IMR-90 (cell line): ENCODE data around the gene BANP. TPM values are rescaled to one million over a fixed set of nuclear protein-coding genes. Genes with fewer than 3 reads are reported as not detected.
"Not testable (repeated sequence)": the region's sequence is repeated elsewhere in the genome, so short reads cannot be mapped to it uniquely, and the experiment has no call there.

Source experiments
- ATAC-seq: fragments of 200-7000 bp; cut with Tn5 transposase; 2 replicates; pipeline ENCODE4 v1.9.1; 2020; ENCODE audit warnings: low read depth, mild to moderate bottlenecking, moderate library complexity
- BruUV-seq: library from RNA; stranded (reverse); fragments of 400-500 nt; replicated peaks from 2 replicates; lab custom pipeline; 2021; lab: Mats Ljungman, UMichigan
- CTCF ChIA-PET: fragments of 300-600 bp; formaldehyde crosslinking; extraction: SDS; loops from one replicate; lab custom pipeline; 2021; ENCODE audit warnings: antibody characterized with exemption; lab: Yijun Ruan, JAX
- POLR2A ChIA-PET: fragments of 300-600 bp; sonication (Branson Sonifier 250); formaldehyde crosslinking; loops from one replicate; lab custom pipeline; 2022; ENCODE audit warnings: antibody characterized with exemption; ENCODE audit not compliant: unreplicated experiment; lab: Charles Lee
- DNase-seq: peaks from one replicate; pipeline ENCODE4 v3.0.0; 2013
- H2AFZ ChIP-seq: replicated peaks from 2 replicates; pipeline ENCODE3; 2013; ENCODE audit warnings: low read length, mild to moderate bottlenecking; ENCODE audit not compliant: poor library complexity
- H2AK5ac ChIP-seq: 2 replicates; pipeline ENCODE4 v1.6.1; 2013; ENCODE audit warnings: low read depth, low read length, inconsistent platforms
- H2AK9ac ChIP-seq: replicated peaks from 2 replicates; pipeline ENCODE3; 2013; ENCODE audit warnings: mild to moderate bottlenecking, low read depth, low read length, moderate library complexity; ENCODE audit not compliant: poor library complexity
- H2BK120ac ChIP-seq: 2 replicates; pipeline ENCODE4 v1.6.1; 2013; ENCODE audit warnings: low read depth, low read length, inconsistent platforms
- H2BK15ac ChIP-seq: 3 replicates; pipeline ENCODE4 v1.6.1; 2013; ENCODE audit warnings: low read depth, low read length, inconsistent platforms
- H2BK20ac ChIP-seq: 2 replicates; pipeline ENCODE4 v1.6.1; 2013; ENCODE audit warnings: low read depth, mild to moderate bottlenecking, inconsistent platforms, low read length, moderate library complexity
- H2BK5ac ChIP-seq: 2 replicates; pipeline ENCODE4 v1.6.1; 2013; ENCODE audit warnings: mild to moderate bottlenecking, low read depth, low read length, inconsistent platforms; ENCODE audit not compliant: poor library complexity, severe bottlenecking
- H3K14ac ChIP-seq: replicated peaks from 2 replicates; pipeline ENCODE4 v1.6.1; 2013; ENCODE audit warnings: low read depth, low read length, inconsistent platforms
- H3K18ac ChIP-seq: 2 replicates; pipeline ENCODE4 v1.6.1; 2013; ENCODE audit warnings: low read depth, low read length, control low read depth
- H3K23ac ChIP-seq: 2 replicates; pipeline ENCODE4 v1.6.1; 2013; ENCODE audit warnings: low read depth, low read length, inconsistent platforms
- H3K27ac ChIP-seq: 2 replicates; pipeline ENCODE4 v1.5.1; 2013; ENCODE audit warnings: mild to moderate bottlenecking, control low read depth, low read length; ENCODE audit not compliant: insufficient read depth
- H3K27me3 ChIP-seq: 2 replicates; pipeline ENCODE4 v1.6.1; 2013; ENCODE audit warnings: low read length; ENCODE audit not compliant: control insufficient read depth, insufficient read depth
- H3K36me3 ChIP-seq: 2 replicates; pipeline ENCODE4 v1.6.1; 2013; ENCODE audit warnings: low read length, mixed read lengths; ENCODE audit not compliant: control insufficient read depth, insufficient read depth
- H3K4ac ChIP-seq: 2 replicates; pipeline ENCODE4 v1.6.1; 2013; ENCODE audit warnings: low read depth, low read length, inconsistent platforms
- H3K4me1 ChIP-seq: 2 replicates; pipeline ENCODE4 v1.6.1; 2013; ENCODE audit warnings: low read length, mixed read lengths; ENCODE audit not compliant: control insufficient read depth, insufficient read depth
- H3K4me2 ChIP-seq: 2 replicates; pipeline ENCODE4 v1.6.1; 2013; ENCODE audit warnings: low read depth, mild to moderate bottlenecking, control low read depth, low read length, moderate library complexity
- H3K4me3 ChIP-seq: 2 replicates; pipeline ENCODE4 v1.5.1; 2013; ENCODE audit warnings: low read depth, mild to moderate bottlenecking, control low read depth, low read length, moderate library complexity; ENCODE audit not compliant: insufficient read depth
- H3K56ac ChIP-seq: 2 replicates; pipeline ENCODE4 v1.6.1; 2013; ENCODE audit warnings: low read length, inconsistent platforms; ENCODE audit not compliant: insufficient read depth; ENCODE audit errors: extremely low read depth
- H3K79me1 ChIP-seq, 2 experiments: 2 replicates each; pipeline ENCODE4 v1.6.1; 2013; ENCODE audit warnings: low read length in 2 of 2, inconsistent platforms in 1 of 2, low read depth in 1 of 2
- H3K9ac ChIP-seq: 2 replicates; pipeline ENCODE4 v1.6.1; 2013; ENCODE audit warnings: low read depth, low read length, control low read depth
- H3K9me1 ChIP-seq: 2 replicates; pipeline ENCODE4 v1.6.1; 2013; ENCODE audit warnings: low read length, inconsistent platforms; ENCODE audit not compliant: insufficient read depth
- H3K9me3 ChIP-seq: 2 replicates; pipeline ENCODE4 v1.6.1; 2013; ENCODE audit warnings: low read length; ENCODE audit not compliant: control insufficient read depth, insufficient read depth
- H4K20me1 ChIP-seq: 2 replicates; pipeline ENCODE4 v1.6.1; 2013; ENCODE audit warnings: low read length, inconsistent platforms; ENCODE audit not compliant: insufficient read depth
- H4K5ac ChIP-seq: 2 replicates; pipeline ENCODE4 v1.6.1; 2013; ENCODE audit warnings: mild to moderate bottlenecking, low read depth, low read length, control low read depth
- H4K8ac ChIP-seq, 2 experiments: 2 replicates each; pipeline ENCODE4 v1.6.1; 2013; ENCODE audit warnings: low read depth in 2 of 2, low read length in 2 of 2, control low read depth in 1 of 2, inconsistent platforms in 1 of 2
- H4K91ac ChIP-seq: 2 replicates; pipeline ENCODE4 v1.6.1; 2013; ENCODE audit warnings: low read depth, low read length, inconsistent platforms; ENCODE audit not compliant: insufficient read depth
- WGBS, 2 experiments: methylation state at CpG; one replicate each; pipeline versions ENCODE4 v1.1.5 to v1.1.7; 2013; ENCODE audit warnings: missing lambda C conversion rate in 2 of 2; ENCODE audit not compliant: insufficient read length in 1 of 2; ENCODE audit errors: extremely low coverage in 2 of 2; 5-methylcytosine and 5-hydroxymethylcytosine counted together
- dilution Hi-C: fragments of 300-500 bp; cut with HindIII; formaldehyde crosslinking; loops from one replicate; pipeline ENCODE4 v1.14.3; 2018; ENCODE audit warnings: low sequenced_read_pairs; ENCODE audit not compliant: unreplicated experiment
- in situ Hi-C: fragments of 300-500 bp; cut with MboI; formaldehyde crosslinking; loops from 3 replicates; pipeline ENCODE4 v1.14.3; 2019; ENCODE audit warnings: low sequenced_read_pairs, inconsistent platforms, mixed read lengths
- intact Hi-C: fragments of 100-400 bp; cut with micrococcal nuclease; formaldehyde crosslinking; loops from 2 replicates; pipeline ENCODE4 v1.10.0; 2022
- polyA plus RNA-seq, 3 experiments: library from polyadenylated mRNA; depleted of rRNA; stranded (reverse); fragments of >200 nt; gene quantifications; 2 replicates each; pipeline ENCODE4 v1.2.3, GENCODE V29; 2012; ENCODE audit warnings: low replicate concordance in 1 of 3
- total RNA-seq: library from RNA; depleted of rRNA; stranded (reverse); fragments of >200 nt; gene quantifications from 2 replicates; pipeline ENCODE4 v1.2.3, GENCODE V29; 2012

Gene BANP
- total and polyA plus RNA-seq, 2 of the 4 experiments (the other 2 are of a cell fraction), result 17.4 to 17.9 TPM

DNA sequence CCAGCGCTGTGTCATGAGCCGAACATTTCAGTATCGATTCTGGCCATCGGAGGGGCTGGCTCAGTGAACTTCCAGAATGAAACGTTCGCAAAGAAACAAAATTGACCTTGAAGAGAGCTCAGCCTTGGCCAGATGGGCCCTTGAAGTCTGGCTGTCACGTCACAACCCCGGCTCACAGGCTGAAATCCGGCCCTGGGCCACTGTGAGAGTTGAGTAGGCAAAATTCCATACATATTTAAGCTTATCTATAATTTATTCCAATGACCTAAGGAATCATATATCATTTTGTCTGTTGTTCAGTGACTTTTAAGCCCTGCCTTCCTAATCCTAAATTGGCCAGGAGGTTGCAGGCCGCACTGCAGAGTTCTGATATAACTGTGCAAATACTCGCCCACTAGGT, 170.2 kb downstream of the BANP start:
- H3K18ac ChIP-seq, result peak overlapping the region; percentile 50; the same call in 1 of the 2 replicates
- BruUV-seq, H3K56ac ChIP-seq, H3K4me2 ChIP-seq, H4K20me1 ChIP-seq, H3K9me1 ChIP-seq, H3K79me1 ChIP-seq, H2AFZ ChIP-seq, H3K14ac ChIP-seq, H4K5ac ChIP-seq, CTCF ChIA-PET, dilution Hi-C loops, H3K27me3 ChIP-seq, H3K23ac ChIP-seq, H2BK5ac ChIP-seq, in situ Hi-C loops, H4K91ac ChIP-seq, H3K4me3 ChIP-seq, H3K9me3 ChIP-seq, POLR2A ChIA-PET, H3K36me3 ChIP-seq, intact Hi-C loops, H3K9ac ChIP-seq, H2AK9ac ChIP-seq: not testable (repeated sequence)
- H3K27ac ChIP-seq, result peak overlapping the region; percentile 75
- 0 out of 2 replicates have a peak overlapping the region, but pooled peaks have one; percentile 34 for H2BK20ac ChIP-seq
- peaks cover 27% of the 10 kb centered on the region for H3K4me1 ChIP-seq
- no CpG with 5 or more reads among the region's 11 CpGs for WGBS, 2 experiments
- DNase-seq, result peak; percentile 67
- H2BK15ac ChIP-seq, result peak overlapping the region; percentile 87; the same call in 2 of the 3 replicates
- peak overlapping the region; percentile 19; the same call in 1 of the 2 replicates for H2BK120ac ChIP-seq
- peak overlapping the region; percentile 96 for H2AK5ac ChIP-seq
- ATAC-seq, result peak; percentile 28
- H4K8ac ChIP-seq, result peak overlapping the region; percentile 62 to 88; a peak in 2 of 4 replicates
- H3K4ac ChIP-seq, result peak overlapping the region; percentile 71; the same call in 1 of the 2 replicates
